ENCODE measurements around the gene HOXA11.

Gene HOXA11

DNA sequence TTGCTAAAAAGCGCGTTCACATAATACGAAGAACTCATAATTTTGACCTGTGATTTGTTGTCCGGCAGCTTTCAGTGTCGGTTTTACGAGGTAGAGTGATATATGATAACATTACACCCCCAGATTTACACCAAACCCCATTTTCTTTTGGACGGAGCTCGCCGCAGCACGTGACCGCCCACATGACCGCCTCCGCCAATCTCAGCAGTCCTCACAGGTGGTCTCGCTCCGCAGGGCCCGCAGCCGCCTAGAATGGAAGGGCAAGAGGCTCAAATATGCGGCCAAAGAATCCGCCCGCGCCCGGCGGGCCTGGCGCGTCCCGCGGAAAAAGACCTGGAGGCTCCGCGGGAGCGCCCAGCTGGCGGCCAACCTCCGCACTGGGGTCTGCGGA, 28.5 kb downstream of the HOXA11 start, which contains the start of gene HOXA7:
TSS of gene HOXA7 (minus strand) at position 168 of the 391 bp plus-strand sequence. CDS start at position 38, 130 bp downstream.
- no peak for DNase-seq

DNA sequence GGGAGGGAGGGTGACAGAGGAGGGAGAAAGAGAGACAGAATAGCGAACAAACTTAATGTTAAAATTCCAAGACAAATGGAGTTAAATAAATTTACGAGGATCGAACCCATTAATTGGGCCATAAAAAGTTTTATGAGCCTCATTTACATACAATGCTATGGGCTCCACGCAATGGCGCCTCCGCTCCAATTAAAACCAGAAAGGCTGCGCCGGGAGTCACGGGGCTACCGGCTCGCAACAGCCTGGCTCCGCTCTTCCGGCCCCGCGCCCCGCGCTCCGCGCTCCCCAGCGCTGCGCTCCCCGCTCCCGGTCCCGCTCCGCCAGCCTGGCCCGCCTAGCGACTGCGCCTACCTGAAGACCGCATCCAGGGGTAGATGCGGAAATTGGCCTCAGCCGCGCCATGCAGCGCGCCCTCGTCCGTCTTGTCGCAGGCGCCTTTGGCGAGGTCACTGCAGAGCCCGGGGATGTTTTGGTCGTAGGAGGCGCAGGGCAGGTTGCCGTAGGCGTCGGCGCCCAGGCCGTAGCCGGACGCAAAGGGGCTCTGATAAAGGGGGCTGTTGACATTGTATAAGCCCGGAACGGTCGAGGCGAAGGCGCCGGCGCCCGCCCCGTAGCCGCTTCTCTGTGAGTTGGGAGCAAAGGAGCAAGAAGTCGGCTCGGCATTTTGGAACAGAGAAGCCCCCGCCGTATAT, 29.1 kb downstream of the HOXA11 start:
- no peak for DNase-seq

DNA sequence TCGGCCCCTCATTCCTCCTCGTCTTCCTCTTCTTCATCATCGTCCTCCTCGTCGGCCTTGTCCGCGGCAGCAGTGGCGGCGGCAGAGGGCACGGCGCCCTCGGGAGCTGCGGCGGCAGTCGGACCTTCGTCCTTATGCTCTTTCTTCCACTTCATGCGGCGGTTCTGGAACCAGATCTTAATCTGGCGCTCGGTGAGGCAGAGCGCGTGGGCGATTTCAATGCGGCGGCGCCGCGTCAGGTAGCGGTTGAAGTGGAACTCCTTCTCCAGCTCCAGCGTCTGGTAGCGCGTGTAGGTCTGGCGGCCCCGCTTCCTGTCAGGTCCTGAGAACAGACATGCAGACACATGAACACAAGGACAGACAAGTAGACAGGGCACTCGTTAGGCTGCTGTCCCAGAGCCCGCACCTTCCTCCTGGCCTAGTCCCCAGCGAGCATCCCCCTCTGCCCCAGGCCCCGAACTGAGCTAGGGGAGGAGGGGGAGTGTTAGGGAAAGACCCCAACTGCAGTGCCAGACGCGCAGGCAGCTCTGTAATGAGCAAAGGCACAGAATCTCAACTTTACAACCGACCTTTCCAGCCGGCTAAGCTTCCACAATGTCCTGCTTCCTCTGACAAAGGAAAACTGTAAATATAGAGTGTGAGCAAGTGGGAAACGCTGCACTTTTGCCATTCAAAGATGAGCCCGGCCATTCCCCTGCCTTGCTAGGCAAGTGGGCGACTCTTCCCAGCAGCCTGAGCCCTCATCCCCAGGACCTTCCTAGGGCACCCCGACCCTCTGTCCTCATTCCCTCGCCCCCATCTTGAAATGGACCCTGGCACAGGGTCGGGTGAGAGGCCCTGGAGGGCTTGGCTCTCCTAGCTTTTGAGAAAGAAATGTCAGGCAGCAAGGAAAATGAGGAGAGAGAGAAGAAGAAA, 29.9 kb downstream of the HOXA11 start:
- no peak for DNase-seq

DNA sequence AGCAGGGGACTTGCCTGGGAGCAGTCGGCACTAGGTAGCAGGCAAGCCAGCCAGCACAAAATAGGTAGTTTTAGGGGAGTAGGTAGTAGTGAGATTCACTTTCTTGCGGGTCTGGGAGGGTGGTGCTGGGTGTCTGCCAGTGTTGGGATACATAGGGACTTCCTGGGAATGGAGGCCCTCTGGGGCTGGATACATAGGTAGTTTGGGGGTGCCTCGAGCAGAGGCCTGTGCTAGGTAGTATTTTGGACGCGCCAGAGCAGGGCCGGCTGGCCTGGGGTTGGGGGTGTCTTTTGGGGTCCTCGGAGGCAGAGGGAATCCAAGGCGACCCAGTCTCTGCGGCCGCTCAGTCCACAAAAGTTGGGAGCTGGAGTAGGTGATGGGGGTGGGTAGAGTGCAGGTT, 30.7 kb downstream of the HOXA11 start:
- DNase-seq: no peak

DNA sequence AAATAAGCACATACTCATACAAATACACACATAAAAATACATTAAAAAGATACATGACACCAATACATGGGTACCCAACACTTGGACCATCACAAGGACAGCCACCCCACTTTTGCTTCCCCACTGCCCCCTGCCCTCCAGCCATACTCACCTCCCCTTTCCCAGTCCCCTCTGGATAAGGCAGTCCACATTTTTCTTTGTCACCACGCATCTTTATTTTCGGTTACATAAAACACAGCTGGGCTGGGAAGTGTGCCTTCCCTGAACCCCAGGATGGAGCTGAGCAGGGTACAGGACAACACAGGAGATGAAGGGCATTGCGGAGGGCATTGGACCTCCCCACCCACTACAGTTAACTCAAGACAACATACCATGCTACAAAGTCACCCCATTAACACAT, 31.5 kb downstream of the HOXA11 start:
- DNase-seq: no peak

DNA sequence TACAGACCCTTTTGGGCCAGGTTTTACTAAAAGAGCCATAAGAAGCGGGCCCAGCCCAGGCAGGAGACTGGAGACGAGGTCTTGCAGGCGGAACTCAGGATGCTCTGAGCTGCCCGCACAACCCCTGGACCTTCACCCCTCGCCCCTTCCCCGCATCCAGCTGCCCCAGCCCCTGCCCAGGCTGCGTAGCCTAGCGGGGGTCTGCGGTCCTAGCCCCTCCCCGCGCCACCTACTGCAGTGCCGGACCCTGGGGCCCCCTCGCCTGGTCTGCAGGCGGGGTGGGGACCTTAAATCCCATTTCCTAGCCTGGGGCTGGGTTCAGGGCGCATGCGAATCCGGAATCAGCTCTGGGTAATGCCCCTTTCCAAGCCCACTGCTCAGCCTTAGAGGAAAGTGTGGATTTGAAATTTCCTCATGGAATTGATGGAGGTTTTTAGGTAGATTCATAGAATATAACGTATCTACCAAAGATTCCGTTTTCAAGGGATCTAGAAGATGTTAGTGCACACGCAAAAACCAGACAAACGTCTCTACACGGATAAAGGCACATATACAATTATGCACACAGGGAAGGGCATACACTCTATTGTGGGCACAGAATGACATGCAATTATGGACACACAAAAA, 32.1 kb downstream of the HOXA11 start:
- DNase-seq: no peak

DNA sequence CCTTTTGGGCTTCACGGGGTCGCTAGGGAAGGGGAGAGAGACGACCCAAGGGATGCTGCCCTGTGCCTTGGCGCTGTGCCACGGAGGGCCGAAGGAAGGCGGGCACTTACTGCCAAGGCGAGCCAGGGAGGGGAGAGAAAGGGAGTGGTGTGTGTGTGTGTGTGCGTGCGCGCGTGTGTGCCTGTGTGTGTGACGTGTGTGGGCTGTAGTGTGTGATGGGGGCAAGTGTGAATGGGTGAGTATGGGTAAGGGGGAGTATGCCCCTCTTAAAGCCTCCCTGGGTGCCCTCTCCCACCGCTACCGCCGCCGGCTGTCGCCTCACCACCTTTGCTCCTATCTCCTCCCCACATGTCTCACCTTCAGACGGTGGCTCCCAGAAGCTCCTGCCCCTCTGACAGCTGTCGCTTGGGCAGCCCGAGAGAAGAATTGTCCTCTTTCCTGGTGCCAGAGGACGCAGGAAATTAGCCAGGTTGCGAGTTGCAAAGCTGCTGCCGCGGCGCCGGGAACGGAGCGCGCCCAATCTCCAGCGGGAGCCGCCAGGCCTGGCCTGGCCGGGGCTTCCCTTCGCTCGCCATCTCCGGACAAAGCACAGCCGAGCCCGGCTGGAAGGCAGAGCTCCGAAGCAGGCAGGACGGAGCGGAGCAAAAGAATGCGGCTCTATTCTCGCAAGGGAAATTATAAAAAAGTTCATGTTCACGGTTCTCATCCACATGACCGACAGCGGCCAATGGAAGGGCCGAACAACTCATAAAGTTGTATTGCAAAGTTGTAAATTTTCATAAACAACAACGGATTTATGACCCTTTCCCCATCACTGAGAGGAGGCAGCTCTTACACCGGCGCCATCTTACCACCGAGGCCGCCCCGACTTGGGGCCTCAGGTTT, 32.9 kb downstream of the HOXA11 start, which contains the start of gene HOXA3:
TSS of gene HOXA3 (minus strand) at position 653 of the 885 bp plus-strand sequence. CDS start 41,943 bp downstream, outside the sequence.
- DNase-seq: no peak

DNA sequence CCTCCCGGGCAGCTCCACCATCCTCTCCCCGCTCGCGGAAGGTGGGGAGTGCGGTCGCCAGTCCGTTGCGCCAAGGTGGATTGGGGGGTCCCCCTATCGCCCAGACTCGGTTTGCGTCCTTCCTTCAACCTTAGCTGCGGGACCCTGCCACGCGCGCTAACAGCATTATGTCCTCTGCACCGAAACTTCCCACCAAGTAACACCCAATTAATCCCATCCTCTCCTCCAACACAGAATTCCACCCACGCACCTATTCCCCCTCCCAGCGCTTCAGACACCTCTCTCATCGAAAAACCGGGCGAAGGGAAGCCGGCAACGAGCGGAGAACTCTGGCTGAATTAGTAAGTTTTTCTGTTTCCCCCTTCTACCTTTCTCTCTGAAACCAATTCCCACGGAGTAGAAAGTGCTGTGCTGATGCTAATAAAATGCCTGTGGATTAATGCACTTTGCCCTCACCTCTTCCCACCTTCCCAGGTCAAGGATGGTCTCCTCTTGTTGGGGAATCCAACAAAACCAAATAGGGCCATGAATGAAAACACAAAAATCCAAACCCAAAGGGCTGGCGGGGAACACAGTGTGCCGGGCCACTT, 33.6 kb downstream of the HOXA11 start:
- no peak for DNase-seq

DNA sequence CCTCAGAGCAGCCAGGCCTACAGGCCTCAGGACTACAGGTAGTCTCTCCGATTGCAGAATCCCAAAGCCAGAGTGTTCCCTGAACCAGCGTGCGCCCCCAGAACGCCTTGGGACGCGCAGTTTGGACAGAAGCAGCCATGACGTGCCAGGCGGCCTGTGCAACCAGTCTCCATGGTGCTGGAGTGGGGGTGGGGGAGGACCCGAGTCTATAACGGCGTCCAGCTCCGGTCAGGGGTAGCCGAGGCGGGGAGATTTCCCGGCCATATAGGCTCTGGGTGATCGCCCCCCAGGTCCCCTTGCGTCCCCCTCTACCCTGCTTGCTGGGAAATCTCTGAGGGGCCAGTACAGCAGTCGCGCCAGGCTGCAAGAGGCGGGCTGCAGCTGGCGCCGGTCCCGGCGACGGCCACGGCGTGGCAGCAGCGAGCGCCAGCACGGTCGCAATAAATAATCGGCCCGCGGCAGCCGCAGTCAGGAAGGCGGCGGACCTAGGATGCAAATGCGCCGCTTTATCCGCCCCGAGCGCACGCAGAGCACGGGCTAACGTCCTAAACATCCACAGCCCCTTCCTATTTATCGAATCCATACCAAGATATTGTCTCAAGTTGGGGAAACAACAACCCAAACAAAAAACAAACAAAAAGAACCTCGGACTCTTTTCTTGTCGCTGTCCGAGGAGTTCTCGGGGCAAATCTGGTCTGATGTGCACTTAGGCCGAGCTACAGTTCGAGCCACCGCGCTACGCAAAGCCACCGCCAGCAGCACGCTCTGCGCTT, 34.3 kb downstream of the HOXA11 start:
- peak; percentile 67 for DNase-seq

DNA sequence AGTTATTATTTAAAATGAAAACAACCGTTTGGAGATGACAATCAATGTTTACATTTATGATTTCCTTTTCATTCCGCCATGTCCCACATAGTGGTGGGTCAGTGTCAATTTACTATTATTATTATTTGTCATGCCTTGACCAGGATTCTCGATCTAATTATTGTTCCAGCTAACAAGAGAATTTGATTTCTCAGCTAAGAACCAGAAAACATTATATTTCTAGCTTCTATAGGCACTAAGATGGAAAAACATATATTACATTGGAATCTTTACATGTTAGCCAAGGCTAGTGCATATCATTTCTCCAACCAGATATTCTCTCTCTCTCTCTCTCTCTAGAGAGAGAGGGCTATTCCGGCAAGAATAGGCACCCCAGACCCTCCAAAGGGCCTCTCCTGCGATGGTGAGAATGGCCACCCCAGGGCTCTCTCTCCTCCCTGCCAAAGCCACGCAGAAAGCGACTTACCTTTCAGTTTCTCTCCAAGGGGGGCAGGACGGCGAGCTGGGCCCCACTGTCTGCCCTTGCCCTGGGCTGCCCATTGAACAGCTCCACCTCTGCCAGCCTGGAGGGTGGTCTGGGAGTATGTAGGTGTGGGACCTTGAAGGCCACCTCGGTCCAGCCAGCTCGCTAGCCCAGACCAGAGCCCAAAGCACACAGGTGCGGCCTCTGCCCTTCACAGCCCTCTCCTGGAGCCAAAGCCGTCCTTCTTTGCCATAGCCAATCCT, 35.0 kb downstream of the HOXA11 start:
- DNase-seq: no peak

DNA sequence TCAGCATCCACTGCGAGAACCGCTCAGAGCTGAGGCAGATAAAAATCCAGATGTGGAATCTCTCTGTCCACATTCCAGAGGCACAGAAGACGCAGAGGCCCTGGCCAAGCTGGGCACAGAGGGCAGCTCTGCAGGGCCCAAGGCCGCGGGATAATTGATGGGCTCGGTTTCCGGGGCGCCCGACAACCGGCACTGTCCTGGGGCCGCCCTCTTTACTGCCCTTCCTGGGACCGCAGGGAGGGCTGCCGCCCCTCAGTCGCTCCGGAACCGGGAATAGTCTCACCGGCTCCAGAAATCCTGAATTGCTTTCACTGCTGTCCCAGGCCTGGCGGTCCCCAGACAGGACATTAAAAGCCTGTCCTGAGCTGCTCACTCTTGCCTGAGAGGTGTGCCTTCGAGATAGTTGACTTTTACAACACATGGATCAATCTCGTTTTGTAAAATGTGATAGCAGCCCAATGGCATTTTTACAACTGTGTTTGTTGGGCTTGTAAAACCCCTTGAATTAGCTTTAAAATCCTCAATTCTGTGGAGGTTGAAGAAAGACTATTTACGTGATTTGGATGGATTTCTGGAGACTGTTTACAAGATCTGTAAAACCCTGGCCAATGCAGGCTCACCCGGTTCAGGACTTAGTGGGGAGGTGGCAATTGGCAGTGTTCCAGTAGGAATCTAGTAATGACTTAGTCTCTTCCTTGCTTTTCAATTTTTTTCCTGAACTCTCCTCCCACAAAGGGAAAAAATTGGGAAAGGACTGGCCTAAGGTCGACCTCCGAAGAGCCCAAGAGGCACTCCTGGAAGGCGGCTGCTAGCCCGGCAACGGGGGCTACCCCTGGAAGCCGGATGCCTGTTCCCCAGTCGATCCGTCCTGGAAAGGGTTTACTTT, 36.0 kb downstream of the HOXA11 start:
- no peak for DNase-seq

DNA sequence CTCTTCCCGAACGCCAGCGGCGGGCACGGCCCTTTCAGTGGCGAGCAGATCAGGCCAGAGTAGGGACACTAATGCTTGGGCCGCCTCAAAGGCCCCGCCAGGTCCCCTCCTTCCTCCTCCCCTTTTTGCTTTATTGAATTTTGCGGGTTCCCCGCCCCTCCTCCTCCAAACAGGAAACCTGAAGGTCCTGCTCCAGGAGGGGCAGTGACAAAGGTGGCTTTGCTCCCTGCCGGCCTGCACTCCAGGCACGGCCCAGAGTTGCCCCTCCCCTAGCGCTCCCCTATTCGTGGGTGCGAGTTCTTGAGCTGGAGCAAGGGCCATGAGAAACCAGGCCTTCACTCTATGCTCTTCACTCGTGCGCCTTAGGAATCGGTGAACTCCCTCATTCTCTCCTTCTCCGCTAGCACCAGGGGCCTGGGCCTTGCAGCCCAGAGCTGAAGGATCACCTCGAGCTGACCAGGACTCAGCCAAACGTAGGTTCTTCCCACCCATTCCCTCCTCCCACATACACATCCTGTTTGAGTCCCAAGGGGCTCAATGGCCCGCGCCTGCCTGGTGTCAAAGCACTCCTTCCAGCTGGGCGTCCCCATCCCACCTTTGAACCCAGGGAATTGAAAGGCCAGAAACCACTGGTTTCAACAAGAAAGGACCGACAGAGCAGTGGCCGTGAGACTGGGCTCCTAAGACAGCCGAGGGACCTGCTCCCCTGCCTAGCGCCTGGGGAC, 36.8 kb downstream of the HOXA11 start:
- DNase-seq: no peak

DNA sequence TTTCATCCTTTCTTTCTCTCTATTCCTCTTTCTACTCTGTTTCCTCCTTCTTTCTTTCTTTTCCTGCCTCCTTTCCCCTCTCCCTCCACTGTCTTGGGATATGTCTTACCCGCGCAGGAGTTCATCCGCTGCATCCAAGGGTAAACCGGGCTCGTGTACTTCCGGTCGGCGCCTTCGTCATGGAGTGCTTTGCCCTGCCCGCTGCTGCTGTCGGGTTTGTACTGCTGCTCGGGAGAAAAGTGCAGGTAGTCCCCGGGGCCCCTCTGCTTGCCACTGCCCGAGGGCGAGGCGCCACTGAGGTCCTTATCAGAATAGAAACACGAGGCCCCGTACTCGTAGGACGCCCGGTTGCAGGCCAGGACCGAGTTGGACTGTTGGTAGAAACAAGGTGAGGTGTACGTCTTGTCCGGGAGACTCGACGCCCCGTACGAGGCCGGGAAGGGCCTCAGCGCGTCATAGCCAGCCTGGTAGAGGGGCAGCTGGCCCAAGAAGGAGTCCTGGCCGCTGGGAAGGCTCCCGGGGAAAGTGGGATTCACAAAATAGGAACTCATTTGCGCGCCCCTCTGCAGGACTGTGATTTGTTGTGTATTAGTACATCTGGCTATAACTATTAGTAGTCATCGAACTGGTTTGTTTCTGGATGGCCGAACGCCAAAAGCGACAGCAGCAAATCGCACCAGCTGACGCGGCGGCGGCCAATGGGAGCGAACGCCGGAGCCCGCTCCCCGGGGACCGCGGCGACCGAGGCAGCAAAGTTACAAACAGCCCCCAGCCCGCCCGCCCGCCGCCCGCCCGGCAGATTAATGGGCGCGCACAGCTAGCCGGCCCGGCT, 37.6 kb downstream of the HOXA11 start, which contains the start of gene HOXA6:
TSS of gene HOXA6 (minus strand) at position 576 of the 832 bp plus-strand sequence. CDS start at position 551, 25 bp downstream.
- no peak for DNase-seq

DNA sequence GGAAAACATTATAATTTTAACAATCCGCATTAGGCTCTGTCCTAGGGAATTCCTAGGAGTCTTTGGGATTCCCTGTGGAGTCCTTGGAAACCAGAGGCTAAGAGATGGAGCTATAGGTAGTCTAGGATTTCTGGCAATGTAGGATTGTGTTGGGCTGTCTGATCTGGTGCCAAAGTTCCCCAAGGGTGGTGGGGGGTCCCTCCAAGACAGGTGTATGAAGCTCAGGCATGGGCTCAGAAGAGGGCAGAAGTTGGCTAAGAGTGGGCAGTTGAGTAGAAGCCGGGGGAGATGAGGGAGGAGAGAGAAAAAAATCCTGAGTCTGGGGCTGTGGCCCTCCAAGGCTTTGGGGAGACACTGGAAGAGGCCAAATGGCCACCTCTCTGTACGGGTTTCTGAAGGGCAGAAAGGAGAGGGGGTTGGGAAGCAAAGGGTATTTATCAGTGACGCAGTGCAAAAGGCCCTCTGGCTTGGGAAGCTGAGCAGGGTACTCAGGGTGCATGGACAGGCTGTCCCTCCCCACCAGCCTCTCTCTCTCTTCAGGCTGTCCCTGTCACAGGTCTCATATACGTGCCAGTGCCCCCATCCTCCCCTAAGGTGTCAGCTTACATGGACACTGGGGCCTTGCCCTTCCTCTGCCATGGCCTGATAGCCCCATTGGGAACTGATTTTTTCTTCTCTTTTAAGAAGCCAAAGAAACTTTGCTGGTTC, 38.4 kb downstream of the HOXA11 start:
- DNase-seq: no peak

DNA sequence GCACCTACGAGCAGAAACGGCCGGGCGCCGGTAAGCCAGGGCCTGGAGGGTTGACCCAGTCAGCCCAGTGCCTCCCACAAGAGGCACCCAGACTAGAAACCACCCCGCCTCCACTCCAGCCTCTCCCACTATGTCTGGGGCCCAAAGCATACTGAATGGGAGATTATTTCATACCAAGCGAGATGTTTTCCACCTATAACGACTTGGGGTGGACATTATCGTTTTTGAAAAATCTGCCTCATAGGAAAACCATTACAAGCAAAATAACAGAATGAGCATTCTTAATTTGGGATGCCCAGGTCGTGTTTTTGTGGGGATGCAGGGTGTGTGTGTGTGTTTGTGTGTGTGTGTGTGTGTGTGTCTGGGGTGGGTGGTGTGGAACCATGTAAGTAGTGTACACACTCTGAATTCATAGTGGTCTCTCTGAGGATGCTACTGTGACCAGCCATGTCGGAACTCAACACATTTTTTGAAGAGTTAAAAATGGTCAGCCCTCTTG, 39.1 kb downstream of the HOXA11 start:
- no peak for DNase-seq

DNA sequence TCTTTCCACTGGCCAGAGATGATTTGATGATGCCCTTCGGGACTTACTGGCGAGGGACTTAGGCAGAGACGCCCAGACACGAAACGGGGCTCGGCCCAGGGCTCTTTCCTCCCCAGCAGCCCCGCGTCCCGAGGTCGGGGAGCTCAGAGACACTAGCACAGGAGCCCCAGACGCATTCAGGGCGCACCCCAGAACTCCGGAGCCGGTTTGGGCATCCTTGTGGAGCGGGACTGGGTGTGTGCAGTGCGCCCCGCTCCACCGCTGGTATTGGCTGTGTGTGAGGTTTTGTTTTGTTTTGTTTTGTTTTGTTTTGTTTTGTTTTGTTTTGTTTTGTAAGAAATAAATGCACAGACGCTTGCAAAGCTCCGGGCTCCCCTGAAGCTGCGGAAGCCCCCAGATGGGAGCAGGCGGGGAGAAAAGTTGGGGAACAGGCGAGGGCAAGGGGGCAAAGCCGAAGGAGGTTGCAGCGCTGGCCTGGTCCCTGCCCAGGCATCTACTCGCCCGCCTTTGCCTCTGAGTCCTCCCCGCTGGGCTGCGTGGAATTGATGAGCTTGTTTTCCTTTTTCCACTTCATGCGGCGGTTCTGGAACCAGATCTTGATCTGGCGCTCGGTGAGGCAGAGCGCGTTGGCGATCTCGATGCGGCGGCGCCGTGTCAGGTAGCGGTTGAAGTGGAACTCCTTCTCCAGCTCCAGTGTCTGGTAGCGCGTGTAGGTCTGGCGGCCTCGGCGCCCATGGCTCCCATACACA, 39.7 kb downstream of the HOXA11 start:
- DNase-seq: no peak
